ENCODE measurements around the gene PDE1A. TPM values are rescaled to one million over a fixed set of nuclear protein-coding genes. Genes with fewer than 3 reads are reported as not detected.
A peak's percentile ranks its signal among the peaks of the same experiment; 100 is the strongest.

The PDE1A gene
- polyA plus RNA-seq, 4 donors: 19.7 to 25.6 (median 22.4) TPM

- DNase-seq (ENCODE audit: low read depth in 4 of 4, low spot score in 3 of 4): peak in 2 of 4 donors; percentile 24 to 25
Measured at GRCh38 chr2:182359990-182360662, 66.7 kb downstream of the PDE1A start.

DNA sequence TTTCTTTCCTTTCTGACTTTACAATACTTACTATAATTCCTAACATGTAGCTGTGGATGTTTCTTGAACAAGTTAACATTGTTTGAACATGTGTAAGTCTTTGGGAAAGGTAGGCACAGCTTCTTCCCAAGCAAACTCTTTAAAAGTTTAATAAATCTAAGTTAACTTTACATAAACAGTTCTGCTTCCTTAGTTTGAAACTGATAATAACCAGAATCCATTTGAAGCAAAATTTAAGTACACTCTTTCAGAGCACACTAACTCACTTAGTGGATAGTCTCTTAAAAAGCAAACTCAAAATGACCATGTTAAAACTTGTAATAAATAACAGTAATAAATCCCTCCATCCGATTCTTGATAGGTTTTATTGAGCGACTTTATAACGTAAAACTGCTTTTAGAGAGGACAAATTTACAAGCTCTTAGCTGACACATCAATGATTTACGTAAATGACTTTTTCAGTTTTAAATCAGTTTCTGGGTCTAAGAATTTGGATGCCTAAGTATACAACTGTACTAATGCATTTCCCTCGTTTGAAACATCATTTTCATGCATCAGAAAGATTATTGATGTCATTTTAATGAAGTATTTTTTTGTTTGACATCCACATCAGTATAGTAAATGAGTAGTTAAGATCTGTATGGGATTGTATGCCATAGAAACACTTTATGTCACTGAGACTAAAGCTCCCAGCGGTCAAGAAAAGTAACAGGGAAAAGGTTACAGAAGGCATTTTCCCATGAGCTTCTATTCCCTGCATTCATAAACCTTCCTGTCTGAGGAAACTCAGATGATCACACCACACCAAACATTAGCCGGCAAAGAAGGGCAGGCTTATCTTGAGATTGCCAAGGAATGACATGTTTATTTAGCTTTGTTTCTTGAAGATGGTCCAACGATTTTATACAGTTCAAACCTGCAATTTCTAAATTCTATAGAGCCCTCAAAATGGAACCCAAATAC lies 67.5 kb downstream of the PDE1A start:
- no peak for DNase-seq (ENCODE audit: low read depth in 4 of 4, low spot score in 3 of 4)

DNA sequence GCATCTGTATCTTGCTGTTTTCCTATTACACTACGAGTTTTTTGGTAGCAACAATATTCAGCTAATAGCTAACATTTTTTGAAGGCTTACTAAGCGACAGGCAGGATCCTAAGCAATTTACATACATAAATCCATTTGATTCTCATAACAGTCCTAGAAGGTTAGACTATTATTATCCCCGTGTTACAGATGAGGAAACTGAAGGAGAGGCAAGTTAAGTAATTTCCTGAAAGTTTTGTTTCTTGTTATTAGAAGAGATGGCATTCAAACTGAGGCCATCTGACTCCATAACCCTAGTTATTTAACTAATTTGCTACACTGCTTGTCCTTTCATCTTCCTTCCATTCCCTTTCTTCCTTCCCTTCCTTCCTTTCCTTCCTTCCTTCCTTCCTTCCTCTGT lies 68.2 kb downstream of the PDE1A start:
- DNase-seq (ENCODE audit: low read depth in 4 of 4, low spot score in 3 of 4): no peak

DNA sequence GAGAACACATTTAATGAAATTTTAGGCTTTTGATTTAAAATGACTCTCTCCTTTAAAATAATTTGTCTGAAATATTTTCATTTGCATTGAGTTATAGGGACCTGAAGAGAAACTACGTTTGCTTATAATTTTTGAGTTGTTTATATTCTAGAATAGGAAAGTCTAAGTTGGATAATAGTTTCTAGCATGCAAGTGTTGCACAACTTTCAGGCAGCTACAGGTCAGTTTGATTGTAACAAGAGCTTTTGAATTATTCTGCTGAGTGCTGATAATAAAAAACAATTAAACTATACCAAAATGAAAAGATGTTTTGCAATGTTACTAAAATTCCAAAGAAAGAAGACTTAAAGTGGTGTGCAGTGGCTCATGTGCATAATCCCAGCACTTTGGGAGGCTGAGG lies 71.0 kb downstream of the PDE1A start:
- DNase-seq (ENCODE audit: low read depth in 4 of 4, low spot score in 3 of 4): no peak

- DNase-seq (ENCODE audit: low read depth in 4 of 4, low spot score in 3 of 4): no peak
Measured at GRCh38 chr2:182351427-182351826, 75.4 kb downstream of the PDE1A start.

- no peak for DNase-seq (ENCODE audit: low read depth in 4 of 4, low spot score in 3 of 4)
Measured at GRCh38 chr2:182349268-182349667, 77.6 kb downstream of the PDE1A start.

GRCh38 chr2:182345384-182345783 lies 81.5 kb downstream of the PDE1A start:
- DNase-seq (ENCODE audit: low read depth in 4 of 4, low spot score in 3 of 4): no peak

- no peak for DNase-seq (ENCODE audit: low read depth in 4 of 4, low spot score in 3 of 4)
Measured at GRCh38 chr2:182330451-182331305, 96.2 kb downstream of the PDE1A start.

DNA sequence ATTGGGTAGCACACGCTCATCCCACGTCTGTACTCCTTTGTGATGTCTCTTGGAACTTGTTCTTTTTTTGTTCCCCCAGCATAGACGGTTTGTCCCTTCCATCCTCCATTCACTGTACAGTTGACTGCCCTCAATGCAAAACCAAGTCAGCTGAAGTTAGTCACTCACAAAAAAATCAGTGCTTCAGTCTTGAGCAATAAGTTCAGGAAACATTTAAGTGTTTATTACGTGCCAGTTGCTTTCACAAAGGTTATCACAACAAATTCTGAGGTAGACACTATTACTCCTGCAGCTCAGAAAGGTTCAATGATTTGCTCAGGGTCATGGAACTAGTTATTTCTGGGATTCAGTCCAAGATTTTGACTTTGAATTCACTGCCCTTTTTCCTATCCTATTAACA lies 102.2 kb downstream of the PDE1A start:
- DNase-seq (ENCODE audit: low read depth in 4 of 4, low spot score in 3 of 4): peak in 2 of 4 donors; percentile 29 to 43

GRCh38 chr2:182321096-182321495 lies 105.7 kb downstream of the PDE1A start:
- no peak for DNase-seq (ENCODE audit: low read depth in 4 of 4, low spot score in 3 of 4)

- no peak for DNase-seq (ENCODE audit: low read depth in 4 of 4, low spot score in 3 of 4)
Measured at GRCh38 chr2:182319556-182320505, 107.0 kb downstream of the PDE1A start.

GRCh38 chr2:182318466-182319220 lies 108.2 kb downstream of the PDE1A start:
- DNase-seq (ENCODE audit: low read depth in 4 of 4, low spot score in 3 of 4): no peak

GRCh38 chr2:182316950-182317349 lies 109.9 kb downstream of the PDE1A start:
- no peak for DNase-seq (ENCODE audit: low read depth in 4 of 4, low spot score in 3 of 4)

DNA sequence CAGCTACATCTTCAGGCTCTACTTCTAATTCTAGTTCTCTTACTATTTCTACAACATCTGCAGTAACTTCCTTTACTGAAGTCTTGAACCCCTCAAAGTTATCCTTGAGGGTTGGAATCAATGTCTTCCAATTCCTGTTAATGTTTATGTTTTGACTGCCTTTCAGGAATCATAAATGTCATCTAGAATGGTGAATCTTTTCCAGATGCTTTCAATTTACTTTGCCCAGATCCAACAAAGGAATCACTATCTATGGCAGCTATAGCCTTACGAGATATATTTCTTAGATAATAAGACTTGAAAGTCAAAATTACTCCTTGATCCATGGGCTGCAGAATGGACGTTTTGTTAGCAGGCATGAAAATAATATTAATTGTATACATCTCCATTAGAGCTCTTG lies 123.9 kb downstream of the PDE1A start:
- DNase-seq (ENCODE audit: low read depth in 4 of 4, low spot score in 3 of 4): no peak

- DNase-seq (ENCODE audit: low read depth in 4 of 4, low spot score in 3 of 4): no peak
Measured at GRCh38 chr2:182302174-182302573, 124.7 kb downstream of the PDE1A start.

- DNase-seq (ENCODE audit: low read depth in 4 of 4, low spot score in 3 of 4): no peak
Measured at GRCh38 chr2:182301093-182301492, 125.7 kb downstream of the PDE1A start.

DNA sequence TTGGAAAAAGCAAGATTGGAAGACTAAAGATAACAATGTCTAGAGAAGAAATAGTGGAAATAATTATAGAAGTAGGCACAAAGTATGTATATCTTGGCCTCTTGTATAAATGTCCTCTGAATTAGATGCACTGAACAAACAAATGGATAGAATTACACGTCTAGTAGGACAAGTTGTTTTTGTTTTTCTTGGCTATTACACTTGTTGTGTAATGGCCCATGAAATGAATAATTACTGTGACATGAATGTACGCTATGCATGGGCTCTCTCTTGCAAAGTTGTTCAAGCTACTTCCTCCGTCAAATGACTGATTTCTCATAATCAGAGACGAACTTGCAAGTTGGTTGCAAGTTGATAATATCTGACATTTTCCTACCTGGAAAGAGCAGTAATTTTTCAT lies 126.2 kb downstream of the PDE1A start:
- peak in 3 of 4 donors; percentile 32 to 72 (median 66) for DNase-seq (ENCODE audit: low read depth in 4 of 4, low spot score in 3 of 4)

DNA sequence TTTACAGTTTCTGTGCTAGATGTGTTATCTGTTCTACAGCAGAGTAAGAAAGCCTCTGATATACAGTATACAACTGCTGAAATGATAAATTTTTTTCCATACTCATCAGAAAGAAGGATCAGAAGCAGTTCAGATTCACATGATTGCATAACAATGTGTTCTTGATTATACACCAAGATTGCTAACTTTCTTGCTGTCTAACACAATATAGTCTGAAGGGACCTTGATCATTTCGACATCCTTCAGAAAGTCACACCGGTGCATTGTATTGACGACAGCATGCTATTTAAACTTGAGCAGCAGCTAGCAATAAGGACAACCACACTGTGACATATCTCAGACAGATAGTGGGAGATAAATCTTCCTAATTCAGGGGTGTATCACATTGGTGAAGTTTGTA lies 127.2 kb downstream of the PDE1A start:
- DNase-seq (ENCODE audit: low read depth in 4 of 4, low spot score in 3 of 4): no peak

DNA sequence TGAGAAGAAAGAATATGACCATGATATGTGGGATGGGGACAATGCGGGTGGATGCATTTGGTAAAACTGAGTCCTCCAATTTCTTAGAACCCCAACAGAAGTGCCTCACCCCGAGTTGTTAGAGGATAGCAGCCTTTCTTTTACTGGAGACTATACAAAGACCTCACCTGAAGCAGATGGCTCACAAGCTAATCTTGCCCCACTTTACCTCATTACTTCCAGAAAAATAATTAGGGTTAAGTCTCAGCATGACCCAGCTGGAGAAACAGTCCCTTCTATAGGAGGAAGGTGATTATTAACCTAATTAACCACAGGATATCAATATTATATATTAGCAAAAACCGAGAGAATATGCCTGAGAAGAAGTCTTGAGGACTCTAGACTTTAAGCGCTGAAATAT lies 128.4 kb downstream of the PDE1A start:
- DNase-seq (ENCODE audit: low read depth in 4 of 4, low spot score in 3 of 4): no peak

All from right renal pelvis (tissue), 4 donors.